Hepatocyte (in vitro differentiated cells): Measurements from ENCODE around the gene SERPINB11. TPM values are rescaled to one million over a fixed set of nuclear protein-coding genes. Genes with fewer than 3 reads are reported as not detected.

Experiments
- DNase-seq: peaks from one replicate; pipeline ENCODE4 v3.0.0-alpha.2; 2016; ENCODE audit warnings: low spot score
- H2AFZ ChIP-seq: fragments of 200-600 bp; sonication (generic); 2 replicates; pipeline ENCODE4 v1.6.0; 2016; ENCODE audit warnings: antibody characterized with exemption, mild to moderate bottlenecking
- H3K27ac ChIP-seq: fragments of 200-600 bp; sonication (generic); 2 replicates; pipeline ENCODE4 v1.5.1; 2016; ENCODE audit warnings: mild to moderate bottlenecking
- H3K27me3 ChIP-seq: fragments of 200-600 bp; sonication (generic); 2 replicates; pipeline ENCODE4 v1.6.1; 2016
- H3K36me3 ChIP-seq: fragments of 200-600 bp; sonication (generic); replicated peaks from 2 replicates; pipeline ENCODE4 v1.5.1; 2016; ENCODE audit warnings: low read depth; ENCODE audit not compliant: insufficient read depth
- H3K4me1 ChIP-seq: fragments of 200-600 bp; sonication (generic); 2 replicates; pipeline ENCODE4 v1.5.1; 2016; ENCODE audit warnings: mild to moderate bottlenecking, moderate library complexity; ENCODE audit not compliant: insufficient read depth
- H3K4me2 ChIP-seq: fragments of 200-600 bp; sonication (generic); 2 replicates; pipeline ENCODE4 v1.6.0; 2016
- H3K4me3 ChIP-seq: fragments of 200-600 bp; sonication (generic); 2 replicates; pipeline ENCODE4 v1.5.1; 2016; ENCODE audit warnings: mild to moderate bottlenecking
- H3K79me2 ChIP-seq: fragments of 200-600 bp; sonication (generic); 2 replicates; pipeline ENCODE4 v1.6.0; 2017; ENCODE audit warnings: mild to moderate bottlenecking
- H3K9me2 ChIP-seq: fragments of 200-600 bp; sonication (generic); replicated peaks from 2 replicates; pipeline ENCODE4 v1.6.0; 2017; ENCODE audit warnings: mild to moderate bottlenecking; ENCODE audit not compliant: insufficient read depth
- H3K9me3 ChIP-seq: fragments of 200-600 bp; sonication (generic); 2 replicates; pipeline ENCODE4 v1.5.1; 2016; ENCODE audit warnings: low read depth, mild to moderate bottlenecking
- H4K20me1 ChIP-seq: fragments of 200-600 bp; sonication (generic); 2 replicates; pipeline ENCODE4 v1.6.0; 2016; ENCODE audit warnings: mild to moderate bottlenecking; ENCODE audit not compliant: insufficient read depth, poor library complexity, severe bottlenecking
- CTCF ChIP-seq: fragments of 200-600 bp; sonication (generic); IDR thresholded peaks from 2 replicates; pipeline ENCODE4 v1.5.1; 2016; ENCODE audit warnings: antibody characterized with exemption, mild to moderate bottlenecking; ENCODE audit not compliant: poor library complexity
- EZH2 ChIP-seq: fragments of 200-600 bp; sonication (generic); IDR thresholded peaks from 2 replicates; pipeline ENCODE4 v1.6.1; 2016; ENCODE audit warnings: antibody characterized with exemption, mild to moderate bottlenecking, borderline replicate concordance
- EZH2phosphoT487 ChIP-seq: fragments of 200-600 bp; sonication (generic); IDR thresholded peaks from one replicate; pipeline ENCODE4 v1.6.1; 2018; ENCODE audit warnings: antibody characterized with exemption, mild to moderate bottlenecking, low read depth, moderate library complexity; ENCODE audit not compliant: unreplicated experiment, severe bottlenecking
- WGBS: methylation state at CpG from one replicate; pipeline ENCODE4 v1.1.6; 2016; ENCODE audit warnings: low lambda C conversion rate; ENCODE audit errors: missing lambda C conversion rate; 5-methylcytosine and 5-hydroxymethylcytosine counted together
- polyA plus RNA-seq: library from polyadenylated mRNA; unstranded; fragments of >200 nt; fragmentation: Nextera tagmentation; extraction: Ambion mirVana; gene quantifications from 2 replicates; pipeline ENCODE4 v1.2.1, GENCODE V29; 2016
- total RNA-seq: library from RNA; depleted of rRNA; stranded (reverse); fragments of >200 nt; gene quantifications from 2 replicates; pipeline ENCODE4 v1.2.3, GENCODE V29; 2014

Gene SERPINB11
- total and polyA plus RNA-seq, 2 experiments from 2014 or later = not detected

GRCh38 chr18:63681449-63682340, 21.1 kb upstream of the SERPINB11 start:
- Histone ChIP-seq H3K4me1 (peaks cover 35% of the 10 kb centered on the region), H3K9me2 (no peaks in the 10 kb centered on the region), H3K4me2 (peak overlapping the region; percentile 65), H3K36me3 (no peaks in the 10 kb centered on the region), H3K9me3 (no peaks in the 10 kb centered on the region), H3K79me2 (no peaks in the 10 kb centered on the region), H3K4me3 (no peak overlapping the region), H4K20me1 (no peaks in the 10 kb centered on the region), H3K27ac (peak overlapping the region; percentile 97), H2AFZ (peak overlapping the region; percentile 31), H3K27me3 (no peaks in the 10 kb centered on the region)
- no peak for TF ChIP-seq EZH2
- TF ChIP-seq CTCF = no peak
- no peak for TF ChIP-seq EZH2phosphoT487
- WGBS = 46% methylated on average over 2 of the region's 2 CpGs
- DNase-seq = peak; percentile 44

- Histone ChIP-seq H3K9me2 (no peaks in the 10 kb centered on the region), H4K20me1 (no peaks in the 10 kb centered on the region), H3K4me1 (peaks cover 35% of the 10 kb centered on the region), H3K4me2 (peak overlapping the region; percentile 65), H3K27me3 (no peaks in the 10 kb centered on the region), H3K9me3 (no peaks in the 10 kb centered on the region), H3K27ac (peak overlapping the region; percentile 97), H2AFZ (peak overlapping the region; percentile 31), H3K4me3 (peak overlapping the region; percentile 8), H3K36me3 (no peaks in the 10 kb centered on the region), H3K79me2 (no peaks in the 10 kb centered on the region)
- peak; percentile 75 for DNase-seq
- WGBS = 12% methylated on average over 2 of the region's 2 CpGs
- TF ChIP-seq EZH2phosphoT487 (no peak), CTCF (no peak), EZH2 (no peak)
Observed at GRCh38 chr18:63683152-63683551, 19.6 kb upstream of the SERPINB11 start.

GRCh38 chr18:63683890-63684289, 18.9 kb upstream of the SERPINB11 start:
- Histone ChIP-seq H3K79me2 (no peaks in the 10 kb centered on the region), H3K4me2 (peak overlapping the region; percentile 65), H3K9me2 (no peaks in the 10 kb centered on the region), H4K20me1 (no peaks in the 10 kb centered on the region), H3K9me3 (no peaks in the 10 kb centered on the region), H3K27me3 (no peaks in the 10 kb centered on the region), H3K27ac (peak overlapping the region; percentile 97), H3K4me1 (peaks cover 35% of the 10 kb centered on the region), H2AFZ (no peak overlapping the region), H3K36me3 (no peaks in the 10 kb centered on the region), H3K4me3 (no peak overlapping the region)
- 74% methylated on average over 5 of the region's 5 CpGs for WGBS
- TF ChIP-seq EZH2 (no peak), CTCF (no peak), EZH2phosphoT487 (no peak)
- DNase-seq = peak; percentile 15
